HepG2 (cell line): ENCODE data around the gene ENKUR. TPM values are rescaled to one million over a fixed set of nuclear protein-coding genes. Genes with fewer than 3 reads are reported as not detected.

Experiments used
- ATAC-seq: fragments of 200-7000 bp; cut with Tn5 transposase; 3 replicates; pipeline ENCODE4 v1.9.1; 2020; ENCODE audit warnings: mild to moderate bottlenecking, moderate library complexity
- BruUV-seq: library from RNA; stranded (reverse); fragments of 400-500 nt; replicated peaks from 2 replicates; lab custom pipeline; 2021; lab: Mats Ljungman, UMichigan
- CTCF ChIA-PET: fragments of 300-600 bp; formaldehyde crosslinking; extraction: SDS; loops from one replicate; lab custom pipeline; 2021; ENCODE audit warnings: low total read pairs, inconsistent platforms, low intra/inter-chr PET ratio; lab: Yijun Ruan, JAX
- POLR2A ChIA-PET: fragments of 350-600 bp; sonication (Branson Sonifier 250); formaldehyde crosslinking; loops from one replicate; lab custom pipeline; 2020; ENCODE audit warnings: antibody characterized with exemption, inconsistent platforms; lab: Yijun Ruan, JAX
- DNase-seq: peaks from one replicate; pipeline ENCODE4 v3.0.0-alpha.2; 2015; ENCODE audit warnings: low spot score
- FAIRE-seq: peaks from 3 replicates; lab custom pipeline; 2011; peaks lifted over from hg19 to GRCh38; lab: Jason Lieb, UNC
- H2AFZ ChIP-seq: one replicate; pipeline ENCODE4 v1.6.1; 2011; ENCODE audit warnings: low read length, inconsistent platforms
- H3K27ac ChIP-seq: fragments of 300-600 bp; 3 replicates; pipeline ENCODE4 v1.8.0; 2011; ENCODE audit warnings: mixed run types, mild to moderate bottlenecking, mixed read lengths, low read length, inconsistent platforms; ENCODE audit not compliant: insufficient read depth; ENCODE audit errors: extremely low read length
- H3K27me3 ChIP-seq, 2 experiments: fragments of 200-600 bp in 1 of 2; 2 replicates in 1 of 2; 3 replicates in 1 of 2; pipeline versions ENCODE4 v1.6.0 to v1.8.0; 2011; ENCODE audit warnings: low read length in 2 of 2, mild to moderate bottlenecking in 2 of 2, moderate library complexity in 2 of 2, inconsistent platforms in 1 of 2; ENCODE audit not compliant: insufficient read depth in 2 of 2, control insufficient read depth in 1 of 2
- H3K36me3 ChIP-seq, 2 experiments: fragments of 200-600 bp in 1 of 2; replicated peaks in 1 of 2; 2 replicates in 1 of 2; 3 replicates in 1 of 2; pipeline versions ENCODE4 v1.5.1 to v1.8.0; 2011; ENCODE audit warnings: low read length in 2 of 2, inconsistent platforms in 1 of 2; ENCODE audit not compliant: insufficient read depth in 2 of 2, control insufficient read depth in 1 of 2
- H3K4me1 ChIP-seq: 2 replicates; pipeline ENCODE4 v1.5.1; 2012; ENCODE audit warnings: low read length, inconsistent platforms; ENCODE audit not compliant: insufficient read depth
- H3K4me2 ChIP-seq: 2 replicates; pipeline ENCODE4 v1.6.0; 2011; ENCODE audit warnings: low read depth, low read length, inconsistent platforms
- H3K4me3 ChIP-seq, 3 experiments: fragments of 200-600 bp in 1 of 3; sonication (generic), shearing (Covaris generic) in 1 of 3; replicated peaks in 1 of 3; 2 replicates each; pipeline ENCODE4 v1.5.1; 2011 to 2016; ENCODE audit warnings: low read length in 3 of 3, inconsistent platforms in 2 of 3, low read depth in 2 of 3, mild to moderate bottlenecking in 2 of 3, control low read depth in 1 of 3, mixed read lengths in 1 of 3; ENCODE audit not compliant: insufficient read depth in 1 of 3
- H3K79me2 ChIP-seq: one replicate; pipeline ENCODE4 v1.6.1; 2011; ENCODE audit warnings: low read length, inconsistent platforms; ENCODE audit not compliant: insufficient read depth
- H3K9ac ChIP-seq: 2 replicates; pipeline ENCODE4 v1.6.0; 2011; ENCODE audit warnings: mild to moderate bottlenecking, low read depth, low read length, inconsistent platforms; ENCODE audit not compliant: insufficient read depth
- H3K9me3 ChIP-seq: 2 replicates; pipeline ENCODE4 v1.5.1; 2012; ENCODE audit warnings: mild to moderate bottlenecking, low read length
- H4K20me1 ChIP-seq: 2 replicates; pipeline ENCODE4 v1.6.0; 2011; ENCODE audit warnings: inconsistent platforms, mild to moderate bottlenecking, low read length, moderate library complexity; ENCODE audit not compliant: insufficient read depth
- CREM ChIP-seq, 2 experiments: sonication (generic) in 1 of 2; formaldehyde crosslinking in 1 of 2; IDR thresholded peaks; 2 replicates each; pipeline versions ENCODE4 v1.4.0 to v1.6.1; 2016 to 2020; ENCODE audit warnings: antibody characterized with exemption in 1 of 2, mild to moderate bottlenecking in 1 of 2, missing genetic modification reagents in 1 of 2
- CSRNP2 ChIP-seq: sonication (generic); formaldehyde crosslinking; conservative IDR thresholded peaks from 2 replicates; pipeline ENCODE4 v1.8.0; 2022; ENCODE audit warnings: low read depth, missing genetic modification reagents
- HOXA3 ChIP-seq: sonication (generic); formaldehyde crosslinking; IDR thresholded peaks from 2 replicates; pipeline ENCODE4 v1.5.0; 2020; ENCODE audit warnings: missing genetic modification reagents
- LCORL ChIP-seq, 2 experiments: fragments of 450-650 bp in 1 of 2; sonication (generic) in 1 of 2; formaldehyde crosslinking in 1 of 2; IDR thresholded peaks; 2 replicates each; pipeline versions ENCODE4 v1.5.0 to v1.6.1; 2017 to 2020; ENCODE audit warnings: antibody characterized with exemption in 1 of 2, missing genetic modification reagents in 1 of 2
- MBNL3 ChIP-seq: fragments of 250-450 bp; sonication (Bioruptor Pico); conservative IDR thresholded peaks from 2 replicates; pipeline ENCODE4 v1.8.0; 2022; ENCODE audit warnings: mild to moderate bottlenecking, inconsistent platforms
- MLXIP ChIP-seq: sonication (generic); formaldehyde crosslinking; IDR thresholded peaks from 2 replicates; pipeline ENCODE4 v1.9.0; 2021; ENCODE audit warnings: missing genetic modification reagents, borderline replicate concordance
- NFYC ChIP-seq: IDR thresholded peaks from 2 replicates; pipeline ENCODE4 v1.6.1; 2016; ENCODE audit warnings: missing genetic modification reagents, missing compliant biosample characterization
- POLR2AphosphoS5 ChIP-seq: IDR thresholded peaks from 2 replicates; pipeline ENCODE4 v1.6.1; 2012; ENCODE audit warnings: low read depth, low read length
- TFAP4 ChIP-seq: sonication (generic); IDR thresholded peaks from 2 replicates; pipeline ENCODE4 v1.6.1; 2016; ENCODE audit warnings: low read depth, borderline replicate concordance
- USF2 ChIP-seq, 2 experiments: sonication (generic) in 1 of 2; formaldehyde crosslinking in 1 of 2; IDR thresholded peaks; 2 replicates each; pipeline versions ENCODE4 v1.5.1 to v1.6.1; 2011 to 2020; ENCODE audit warnings: borderline replicate concordance in 1 of 2, low read depth in 1 of 2, low read length in 1 of 2, mild to moderate bottlenecking in 1 of 2, missing genetic modification reagents in 1 of 2, moderate library complexity in 1 of 2
- ZNF460 ChIP-seq: sonication (generic); formaldehyde crosslinking; IDR thresholded peaks from 2 replicates; pipeline ENCODE4 v1.5.1; 2020; ENCODE audit warnings: missing genetic modification reagents, mild to moderate bottlenecking, borderline replicate concordance
- ZNF496 ChIP-seq: sonication (generic); formaldehyde crosslinking; IDR thresholded peaks from 2 replicates; pipeline ENCODE4 v1.8.1; 2023; ENCODE audit warnings: mild to moderate bottlenecking, moderate library complexity, missing genetic modification reagents; ENCODE audit not compliant: insufficient replicate concordance
- ZNF570 ChIP-seq: sonication (generic); formaldehyde crosslinking; IDR thresholded peaks from 2 replicates; pipeline ENCODE4 v1.4.0; 2020; ENCODE audit warnings: mild to moderate bottlenecking, missing genetic modification reagents, borderline replicate concordance
- ZNF746 ChIP-seq: sonication (generic); formaldehyde crosslinking; IDR thresholded peaks from 2 replicates; pipeline ENCODE4 v1.8.0; 2022; ENCODE audit warnings: mild to moderate bottlenecking, missing genetic modification reagents
- ZNF776 ChIP-seq: sonication (generic); formaldehyde crosslinking; IDR thresholded peaks from 2 replicates; pipeline ENCODE4 v1.4.0; 2020; ENCODE audit warnings: mild to moderate bottlenecking, missing genetic modification reagents
- WGBS: methylation state at CpG from one replicate; pipeline ENCODE4 v1.1.6; 2017; ENCODE audit warnings: low lambda C conversion rate; 5-methylcytosine and 5-hydroxymethylcytosine counted together
- in situ Hi-C: cut with HindIII; loops from 2 replicates; pipeline ENCODE4 v1.10.0; 2017; ENCODE audit warnings: low pct_unique_long_range_greater_than_20kb; ENCODE audit not compliant: extremely low pct_ligation_motif_present
- intact Hi-C: fragments of 100-400 bp; cut with micrococcal nuclease; formaldehyde crosslinking; loops from one replicate; pipeline ENCODE4 v1.10.0; 2022; ENCODE audit not compliant: unreplicated experiment
- polyA plus RNA-seq, 8 experiments: library from polyadenylated mRNA; depleted of rRNA in 3 of 8; stranded (reverse) in 7 of 8; unstranded in 1 of 8; fragments of >200 nt; fragmentation: Illumina TruSeq in 4 of 8; extraction: Trizol in 4 of 8; gene quantifications; 2 replicates each; pipeline versions ENCODE4 v1.2.1 to v1.2.3, GENCODE V29; 2011 to 2016; ENCODE audit warnings: low read depth in 4 of 8, missing spikeins in 1 of 8, mixed read lengths in 1 of 8; ENCODE audit not compliant: insufficient read depth in 1 of 8
- total RNA-seq, 5 experiments: library from RNA; depleted of rRNA; stranded (reverse); fragments of >200 nt; fragmentation: Illumina TruSeq; extraction: Trizol; gene quantifications; 2 replicates each; pipeline ENCODE4 v1.2.3, GENCODE V29; 2016; ENCODE audit warnings: low read depth in 1 of 5

The ENKUR gene
- total and polyA plus RNA-seq, 2 of the 13 experiments (the other 11 are each of a cell fraction or from before 2014, with no cell fraction given), result 0.15 TPM

GRCh38 chr10:24963521-24964041 is 52.4 kb downstream of the ENKUR start:
- in situ Hi-C loops, result no loop called here
- H3K36me3 ChIP-seq, result no peaks in the 10 kb centered on the region
- H3K4me1 ChIP-seq, result peaks cover 18% of the 10 kb centered on the region
- no peak overlapping the region for H2AFZ ChIP-seq
- no peaks in the 10 kb centered on the region for H3K27me3 ChIP-seq
- intact Hi-C loops, result no loop called here
- H3K79me2 ChIP-seq, result no peaks in the 10 kb centered on the region
- H3K27ac ChIP-seq, result peak overlapping the region; percentile 9
- BruUV-seq, result no TSS peak
- TF ChIP-seq LCORL (IDR thresholded peaks at IDR 0.05) (no peak), LCORL (CRISPR knock-in tag; IDR thresholded peaks at IDR 0.05) (no peak), NFYC (no peak), CREM (IDR thresholded peaks at IDR 0.05) (no peak), CREM (CRISPR knock-in tag; IDR thresholded peaks at IDR 0.05) (no peak), USF2 (IDR thresholded peaks at IDR 0.05; ENCODE audit: low read depth, low read length) (no peak), USF2 (CRISPR knock-in tag; IDR thresholded peaks at IDR 0.05; ENCODE audit: borderline replicate concordance) (no peak), ZNF460 (CRISPR knock-in tag) (no peak), MBNL3 (no peak), CSRNP2 (no peak), ZNF570 (CRISPR knock-in tag) (no peak), TFAP4 (no peak), HOXA3 (CRISPR knock-in tag) (no peak), ZNF496 (CRISPR knock-in tag) (no peak), ZNF746 (CRISPR knock-in tag) (no peak), POLR2AphosphoS5 (no peak), MLXIP (no peak), ZNF776 (no peak)
- TF ChIP-seq, all 625 proteins: peak for 0
- Histone ChIP-seq H3K9ac (no peak overlapping the region), H3K4me3 (no peak overlapping the region), H4K20me1 (no peaks in the 10 kb centered on the region), H3K4me2 (0 out of 2 replicates have a peak overlapping the region, but pooled peaks have one; percentile 41), H3K9me3 (no peaks in the 10 kb centered on the region)
- ATAC-seq (no peak), FAIRE-seq (no peak), DNase-seq (no peak)
- ChIA-PET POLR2A (interaction anchor here (1.6 kb wide), 1 partner anchor 53 kb away, joined by 3 read pairs; the partner anchor contains the start of genes ENKUR and THNSL1), CTCF (no interaction called here)
- 22% methylated on average over 5 of the region's 5 CpGs for WGBS
